Cerebellar nuclear complex (tissue), 1 donor: Measurements from ENCODE around the gene ZNF652.

ENCODE experiments used
- DNase-seq, 2 experiments: peaks; one replicate each; lab custom pipeline; 2025; lab: John Stamatoyannopoulos, UW

ZNF652 gene

GRCh38 chr17:49358641-49359247 lies 3.3 kb downstream of the ZNF652 start:
- DNase-seq: no peak

- no peak for DNase-seq
Measured at GRCh38 chr17:49357516-49357915, 4.5 kb downstream of the ZNF652 start.

- no peak for DNase-seq
Measured at GRCh38 chr17:49356320-49356719, 5.7 kb downstream of the ZNF652 start.

- no peak for DNase-seq
Measured at GRCh38 chr17:49353607-49354006, 8.4 kb downstream of the ZNF652 start.

GRCh38 chr17:49352587-49353154 lies 9.4 kb downstream of the ZNF652 start:
- no peak for DNase-seq

GRCh38 chr17:49351572-49352140 lies 10.4 kb downstream of the ZNF652 start:
- no peak for DNase-seq

GRCh38 chr17:49349541-49349940 lies 12.5 kb downstream of the ZNF652 start:
- no peak for DNase-seq

GRCh38 chr17:49344914-49345313 lies 17.1 kb downstream of the ZNF652 start:
- no peak for DNase-seq

GRCh38 chr17:49343273-49343672 lies 18.8 kb downstream of the ZNF652 start:
- DNase-seq: no peak

- no peak for DNase-seq
Measured at GRCh38 chr17:49342575-49342936, 19.5 kb downstream of the ZNF652 start.

GRCh38 chr17:49341356-49341755 lies 20.7 kb downstream of the ZNF652 start:
- DNase-seq: no peak

GRCh38 chr17:49339354-49339753 lies 22.7 kb downstream of the ZNF652 start:
- no peak for DNase-seq

- DNase-seq: no peak
Measured at GRCh38 chr17:49338883-49339282, 23.2 kb downstream of the ZNF652 start.

- no peak for DNase-seq
Measured at GRCh38 chr17:49337884-49338283, 24.2 kb downstream of the ZNF652 start.

- no peak for DNase-seq
Measured at GRCh38 chr17:49334744-49335512, 27.1 kb downstream of the ZNF652 start.

- no peak for DNase-seq
Measured at GRCh38 chr17:49333804-49334203, 28.2 kb downstream of the ZNF652 start.

GRCh38 chr17:49327835-49328784 lies 33.9 kb downstream of the ZNF652 start:
- no peak for DNase-seq

GRCh38 chr17:49325980-49326379 lies 36.1 kb downstream of the ZNF652 start:
- no peak for DNase-seq

- no peak for DNase-seq
Measured at GRCh38 chr17:49318435-49318965, 43.5 kb downstream of the ZNF652 start.

GRCh38 chr17:49316889-49317675 lies 45.0 kb downstream of the ZNF652 start:
- DNase-seq: no peak

GRCh38 chr17:49316258-49316570 lies 45.8 kb downstream of the ZNF652 start:
- no peak for DNase-seq
